ENCODE data around the gene KLF5.
A peak's percentile ranks its signal among the peaks of the same experiment; 100 is the strongest.

KLF5 gene

GRCh38 chr13:73081256-73081915 lies 22.6 kb downstream of the KLF5 start:
- no peak for TF ChIP-seq CTCF (IDR thresholded peaks at IDR 0.05; ENCODE audit: low read depth, low read length)
- in situ Hi-C loops (cut with HindIII; ENCODE audit: low sequenced_read_pairs), result no loop called here
- H3K4me3 ChIP-seq (ENCODE audit: low read depth, low read length), result no peak overlapping the region
- no peak for DNase-seq (ENCODE audit: low read depth, low spot score)

- no peak for TF ChIP-seq CTCF (IDR thresholded peaks at IDR 0.05; ENCODE audit: low read depth, low read length)
- no peak overlapping the region for H3K4me3 ChIP-seq (ENCODE audit: low read depth, low read length)
- in situ Hi-C loops (cut with HindIII; ENCODE audit: low sequenced_read_pairs), result no loop called here
- DNase-seq (ENCODE audit: low read depth, low spot score), result no peak
Measured at GRCh38 chr13:73082471-73082870, 23.7 kb downstream of the KLF5 start.

DNA sequence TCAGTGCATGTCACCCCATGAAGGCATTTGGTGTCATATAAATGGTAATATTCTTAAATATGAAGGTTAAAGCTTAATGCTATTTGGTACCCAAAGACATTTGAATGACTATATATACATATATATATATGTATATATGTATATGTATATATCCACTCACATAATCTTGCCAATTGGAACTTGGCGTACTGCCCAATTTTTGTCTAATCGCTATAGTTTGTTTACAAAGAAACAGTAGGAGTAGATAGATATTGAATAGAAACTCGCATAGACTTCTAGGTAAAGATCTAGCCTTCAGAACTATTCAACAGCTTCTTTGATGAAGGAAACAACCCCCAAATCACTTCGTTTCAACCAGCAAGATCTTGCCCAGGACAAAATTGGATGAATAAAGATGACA lies 24.1 kb downstream of the KLF5 start:
- no peak for DNase-seq (ENCODE audit: low read depth, low spot score)
- TF ChIP-seq CTCF (IDR thresholded peaks at IDR 0.05; ENCODE audit: low read depth, low read length), result no peak
- H3K4me3 ChIP-seq (ENCODE audit: low read depth, low read length), result no peak overlapping the region
- in situ Hi-C loops (cut with HindIII; ENCODE audit: low sequenced_read_pairs), result no loop called here

GRCh38 chr13:73088332-73088935 lies 29.6 kb downstream of the KLF5 start:
- H3K4me3 ChIP-seq (ENCODE audit: low read depth, low read length), result no peak overlapping the region
- no peak for DNase-seq (ENCODE audit: low read depth, low spot score)
- in situ Hi-C loops (cut with HindIII; ENCODE audit: low sequenced_read_pairs), result no loop called here
- TF ChIP-seq CTCF (IDR thresholded peaks at IDR 0.05; ENCODE audit: low read depth, low read length), result no peak

GRCh38 chr13:73089213-73089612 lies 30.4 kb downstream of the KLF5 start:
- in situ Hi-C loops (cut with HindIII; ENCODE audit: low sequenced_read_pairs), result no loop called here
- DNase-seq (ENCODE audit: low read depth, low spot score), result no peak
- TF ChIP-seq CTCF (IDR thresholded peaks at IDR 0.05; ENCODE audit: low read depth, low read length), result no peak
- no peak overlapping the region for H3K4me3 ChIP-seq (ENCODE audit: low read depth, low read length)

GRCh38 chr13:73090116-73090822 lies 31.5 kb downstream of the KLF5 start:
- no peak for TF ChIP-seq CTCF (IDR thresholded peaks at IDR 0.05; ENCODE audit: low read depth, low read length)
- peak; percentile 83 for DNase-seq (ENCODE audit: low read depth, low spot score)
- in situ Hi-C loops (cut with HindIII; ENCODE audit: low sequenced_read_pairs), result no loop called here

More at GRCh38 chr13:73090116-73090822, 31.5 kb downstream of the KLF5 start:
- no peak overlapping the region for H3K4me3 ChIP-seq (ENCODE audit: low read depth, low read length)

Data from astrocyte of the spinal cord (primary cell).